ACC112 (cell line): Measurements from ENCODE around the gene NTN4.
"Not testable (repeated sequence)": the region's sequence is repeated elsewhere in the genome, so short reads cannot be mapped to it uniquely, and the experiment has no call there.

Source experiments
- H2AFZ ChIP-seq: fragments of 200-600 bp; sonication (generic); one replicate; pipeline ENCODE4 v1.6.0; 2017; ENCODE audit warnings: antibody characterized with exemption, low read length; ENCODE audit not compliant: unreplicated experiment
- H3K27ac ChIP-seq: fragments of 200-600 bp; sonication (generic); 2 replicates; pipeline ENCODE4 v1.5.1; 2014; ENCODE audit warnings: low read depth, mild to moderate bottlenecking, antibody characterized with exemption, low read length, moderate library complexity
- H3K27me3 ChIP-seq: fragments of 200-600 bp; sonication (generic); 2 replicates; pipeline ENCODE4 v1.6.1; 2014; ENCODE audit warnings: mild to moderate bottlenecking, antibody characterized with exemption, low read length, moderate library complexity, mixed read lengths; ENCODE audit not compliant: insufficient read depth
- H3K36me3 ChIP-seq: fragments of 200-600 bp; sonication (generic); 2 replicates; pipeline ENCODE4 v1.6.1; 2016; ENCODE audit warnings: mild to moderate bottlenecking, antibody characterized with exemption, low read length, moderate library complexity, mixed read lengths; ENCODE audit not compliant: insufficient read depth
- H3K4me1 ChIP-seq: fragments of 200-600 bp; sonication (generic); one replicate; pipeline ENCODE4 v1.6.1; 2016; ENCODE audit warnings: low read length, mixed read lengths; ENCODE audit not compliant: insufficient read depth, unreplicated experiment, control insufficient read depth
- H3K4me3 ChIP-seq: fragments of 200-600 bp; sonication (generic); 2 replicates; pipeline ENCODE4 v1.5.1; 2014; ENCODE audit warnings: mild to moderate bottlenecking, low read depth, low read length
- H3K79me2 ChIP-seq: fragments of 200-600 bp; sonication (generic); one replicate; pipeline ENCODE4 v1.6.0; 2016; ENCODE audit warnings: low read length; ENCODE audit not compliant: control insufficient read depth, unreplicated experiment, insufficient read depth

The NTN4 gene

GRCh38 chr12:95623554-95624170 is 166.9 kb downstream of the NTN4 start:
- Histone ChIP-seq H3K4me1 (no peaks in the 10 kb centered on the region), H3K79me2 (no peaks in the 10 kb centered on the region), H3K27me3 (no peaks in the 10 kb centered on the region), H3K4me3 (no peak overlapping the region), H3K27ac (no peak overlapping the region), H3K36me3 (no peaks in the 10 kb centered on the region), H2AFZ (no peak overlapping the region)

DNA sequence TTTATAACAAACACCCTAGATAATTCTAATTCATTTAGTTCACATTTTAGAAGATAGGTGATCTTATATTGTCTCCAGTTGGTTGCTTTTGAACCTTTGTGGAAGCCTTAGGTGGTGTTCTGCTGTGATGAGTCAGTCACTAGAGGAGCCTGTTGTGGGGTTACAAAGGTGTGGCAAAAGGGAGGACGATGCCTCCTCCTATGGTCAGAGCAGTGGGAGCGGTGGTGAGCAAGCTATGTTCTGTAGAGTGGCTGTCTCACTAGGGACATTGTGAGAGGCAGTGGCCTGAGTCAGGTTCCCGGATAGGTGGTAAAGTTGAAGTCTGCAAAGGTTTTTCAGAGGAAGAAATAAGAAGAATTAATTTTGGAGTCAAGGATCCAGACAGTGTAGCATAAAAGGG is 167.7 kb downstream of the NTN4 start:
- no peak overlapping the region for H3K4me3 ChIP-seq
- no peaks in the 10 kb centered on the region for H3K4me1 ChIP-seq
- no peak overlapping the region for H3K27ac ChIP-seq
- no peak overlapping the region for H2AFZ ChIP-seq
- no peaks in the 10 kb centered on the region for H3K79me2 ChIP-seq
- no peaks in the 10 kb centered on the region for H3K27me3 ChIP-seq
- H3K36me3 ChIP-seq = no peaks in the 10 kb centered on the region

GRCh38 chr12:95621725-95622124 is 168.8 kb downstream of the NTN4 start:
- Histone ChIP-seq H3K27me3 (no peaks in the 10 kb centered on the region), H3K79me2 (no peaks in the 10 kb centered on the region), H3K27ac (no peak overlapping the region), H3K4me3 (no peak overlapping the region), H2AFZ (no peak overlapping the region), H3K36me3 (no peaks in the 10 kb centered on the region), H3K4me1 (no peaks in the 10 kb centered on the region)

GRCh38 chr12:95620171-95620570 is 170.4 kb downstream of the NTN4 start:
- Histone ChIP-seq H3K27ac (no peak overlapping the region), H3K27me3 (no peaks in the 10 kb centered on the region), H3K36me3 (no peaks in the 10 kb centered on the region), H3K79me2 (no peaks in the 10 kb centered on the region), H3K4me1 (no peaks in the 10 kb centered on the region), H2AFZ (no peak overlapping the region), H3K4me3 (no peak overlapping the region)

- H3K36me3 ChIP-seq, H3K27ac ChIP-seq, H3K4me3 ChIP-seq, H3K79me2 ChIP-seq, H2AFZ ChIP-seq, H3K4me1 ChIP-seq, H3K27me3 ChIP-seq: not testable (repeated sequence)
Measured at GRCh38 chr12:95616470-95616869, 174.1 kb downstream of the NTN4 start.

DNA sequence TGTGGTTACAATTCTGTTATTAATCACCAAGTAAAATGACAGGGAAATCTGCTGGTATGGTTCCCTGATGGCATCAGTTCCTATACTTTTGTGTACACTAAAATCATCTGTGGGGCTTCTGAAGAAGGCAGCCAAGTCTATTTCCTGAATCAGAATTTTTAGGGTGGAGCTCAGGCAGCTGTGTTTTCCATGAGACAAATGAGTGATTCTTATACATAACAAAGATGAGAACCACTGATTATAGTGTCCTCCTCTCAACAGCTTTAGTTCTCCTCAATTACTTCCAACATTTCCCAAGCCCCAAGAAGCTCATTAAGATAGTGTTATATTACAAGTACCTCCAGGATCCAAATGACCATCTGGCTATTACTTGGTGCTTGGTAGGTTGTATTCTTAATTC is 174.8 kb downstream of the NTN4 start:
- Histone ChIP-seq H3K36me3 (no peaks in the 10 kb centered on the region), H3K79me2 (no peaks in the 10 kb centered on the region), H2AFZ (peak overlapping the region; percentile 25), H3K4me1 (no peaks in the 10 kb centered on the region), H3K27ac (no peak overlapping the region; the same call in 1 of the 2 replicates), H3K4me3 (no peak overlapping the region), H3K27me3 (no peaks in the 10 kb centered on the region)

GRCh38 chr12:95614390-95614982 is 176.1 kb downstream of the NTN4 start:
- no peaks in the 10 kb centered on the region for H3K79me2 ChIP-seq
- H3K4me1 ChIP-seq = peaks cover 6% of the 10 kb centered on the region
- no peaks in the 10 kb centered on the region for H3K27me3 ChIP-seq
- H3K36me3 ChIP-seq = no peaks in the 10 kb centered on the region
- H3K27ac ChIP-seq = no peak overlapping the region
- no peak overlapping the region for H3K4me3 ChIP-seq
- H2AFZ ChIP-seq = no peak overlapping the region

- Histone ChIP-seq H3K4me3 (no peak overlapping the region), H3K27ac (no peak overlapping the region), H3K36me3 (no peaks in the 10 kb centered on the region), H2AFZ (no peak overlapping the region), H3K79me2 (no peaks in the 10 kb centered on the region), H3K4me1 (peaks cover 12% of the 10 kb centered on the region), H3K27me3 (no peaks in the 10 kb centered on the region)
Measured at GRCh38 chr12:95613021-95613420, 177.5 kb downstream of the NTN4 start.

GRCh38 chr12:95611676-95612309 is 178.8 kb downstream of the NTN4 start:
- H2AFZ ChIP-seq = no peak overlapping the region
- H3K36me3 ChIP-seq = no peaks in the 10 kb centered on the region
- no peaks in the 10 kb centered on the region for H3K27me3 ChIP-seq
- no peak overlapping the region for H3K27ac ChIP-seq
- no peak overlapping the region for H3K4me3 ChIP-seq
- H3K4me1 ChIP-seq = peaks cover 12% of the 10 kb centered on the region
- no peaks in the 10 kb centered on the region for H3K79me2 ChIP-seq

DNA sequence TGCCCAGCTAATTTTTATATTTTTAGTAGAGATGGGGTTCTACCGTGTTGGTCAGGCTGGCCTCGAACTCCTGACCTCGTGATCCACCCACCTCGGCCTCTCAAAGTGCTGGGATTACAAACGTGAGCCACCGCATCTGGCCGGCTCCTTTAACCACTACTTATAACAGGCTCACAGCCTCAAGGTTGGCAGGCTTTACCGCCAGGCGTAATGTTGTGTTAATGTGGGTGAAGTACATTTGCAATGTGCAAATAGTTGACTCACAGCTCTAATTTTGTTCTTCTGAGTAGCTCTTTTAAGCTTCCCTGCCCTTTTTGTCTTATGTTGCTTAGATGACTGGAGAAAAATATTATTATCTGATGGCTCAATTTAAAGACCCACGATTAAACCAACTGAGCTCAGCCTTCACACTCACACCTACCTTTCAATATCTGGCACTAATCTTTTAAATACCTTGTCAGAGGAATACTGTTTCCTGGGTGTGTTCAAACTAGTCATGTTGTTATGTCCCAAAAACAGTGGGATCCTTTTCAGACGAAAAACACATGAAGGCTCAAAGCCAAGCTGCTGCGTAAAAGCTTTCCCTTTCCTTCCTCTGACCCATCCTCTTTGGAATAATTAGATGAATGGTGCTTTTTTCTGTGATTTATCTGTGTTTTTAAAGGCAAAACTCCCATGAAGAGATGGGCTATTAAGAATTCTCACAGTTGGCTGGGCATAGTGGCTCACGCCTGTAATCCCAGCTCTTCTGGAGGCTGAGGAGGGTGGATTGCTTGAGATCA is 182.1 kb downstream of the NTN4 start:
- Histone ChIP-seq H3K27ac (peak overlapping the region; percentile 73), H3K36me3 (no peaks in the 10 kb centered on the region), H3K79me2 (no peaks in the 10 kb centered on the region), H2AFZ (no peak overlapping the region), H3K4me1 (peaks cover 31% of the 10 kb centered on the region), H3K27me3 (no peaks in the 10 kb centered on the region), H3K4me3 (no peak overlapping the region)
